B cell (primary cell): ENCODE data around the gene FUT7.

Experiments used
- EZH2 ChIP-seq: IDR thresholded peaks from 2 replicates; pipeline ENCODE4 v1.6.1; 2012; ENCODE audit warnings: borderline replicate concordance, low read depth, mild to moderate bottlenecking, moderate library complexity, low read length; ENCODE audit not compliant: insufficient read depth, poor library complexity, severe bottlenecking
- TF ChIP-seq, protein P1 (sequence below): fragments of 200-600 bp; IDR thresholded peaks from one replicate; pipeline ENCODE4 v1.8.0; 2022; ENCODE audit warnings: antibody characterized with exemption, mild to moderate bottlenecking

GRCh38 chr9:137077758-137078693 is 46.1 kb upstream of the FUT7 start:
- TF ChIP-seq, protein P1, sequence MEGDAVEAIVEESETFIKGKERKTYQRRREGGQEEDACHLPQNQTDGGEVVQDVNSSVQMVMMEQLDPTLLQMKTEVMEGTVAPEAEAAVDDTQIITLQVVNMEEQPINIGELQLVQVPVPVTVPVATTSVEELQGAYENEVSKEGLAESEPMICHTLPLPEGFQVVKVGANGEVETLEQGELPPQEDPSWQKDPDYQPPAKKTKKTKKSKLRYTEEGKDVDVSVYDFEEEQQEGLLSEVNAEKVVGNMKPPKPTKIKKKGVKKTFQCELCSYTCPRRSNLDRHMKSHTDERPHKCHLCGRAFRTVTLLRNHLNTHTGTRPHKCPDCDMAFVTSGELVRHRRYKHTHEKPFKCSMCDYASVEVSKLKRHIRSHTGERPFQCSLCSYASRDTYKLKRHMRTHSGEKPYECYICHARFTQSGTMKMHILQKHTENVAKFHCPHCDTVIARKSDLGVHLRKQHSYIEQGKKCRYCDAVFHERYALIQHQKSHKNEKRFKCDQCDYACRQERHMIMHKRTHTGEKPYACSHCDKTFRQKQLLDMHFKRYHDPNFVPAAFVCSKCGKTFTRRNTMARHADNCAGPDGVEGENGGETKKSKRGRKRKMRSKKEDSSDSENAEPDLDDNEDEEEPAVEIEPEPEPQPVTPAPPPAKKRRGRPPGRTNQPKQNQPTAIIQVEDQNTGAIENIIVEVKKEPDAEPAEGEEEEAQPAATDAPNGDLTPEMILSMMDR: no peak
- TF ChIP-seq EZH2: no peak
